ENCODE measurements around the gene DISP2. TPM values are rescaled to one million over a fixed set of nuclear protein-coding genes. Genes with fewer than 3 reads are reported as not detected.

Gene DISP2
- total RNA-seq, 1 donor from 2014 or later = 3.5 TPM

- no peak for DNase-seq (ENCODE audit: low spot score)
Measured at GRCh38 chr15:40388941-40389823, 31.2 kb downstream of the DISP2 start.

GRCh38 chr15:40389824-40390595 lies 32.0 kb downstream of the DISP2 start:
- DNase-seq (ENCODE audit: low spot score) = no peak

- no peak for DNase-seq (ENCODE audit: low spot score)
Measured at GRCh38 chr15:40392986-40393948, 35.2 kb downstream of the DISP2 start.

GRCh38 chr15:40397688-40398412 lies 39.8 kb downstream of the DISP2 start:
- DNase-seq (ENCODE audit: low spot score) = no peak

GRCh38 chr15:40398413-40398873 lies 40.4 kb downstream of the DISP2 start:
- peak; percentile 25 for DNase-seq (ENCODE audit: low spot score)

- no peak for DNase-seq (ENCODE audit: low spot score)
Measured at GRCh38 chr15:40399370-40399769, 41.4 kb downstream of the DISP2 start.

- DNase-seq (ENCODE audit: low spot score) = peak; percentile 97
Measured at GRCh38 chr15:40405501-40406381, 47.7 kb downstream of the DISP2 start, which contains the start of gene IVD. TSS of gene IVD (plus strand) at chr15:40405795. CDS start at chr15:40405828, 33 bp downstream.

- no peak for DNase-seq (ENCODE audit: low spot score)
Measured at GRCh38 chr15:40407330-40407990, 49.4 kb downstream of the DISP2 start.

GRCh38 chr15:40409366-40409765 lies 51.3 kb downstream of the DISP2 start:
- no peak for DNase-seq (ENCODE audit: low spot score)

- no peak for DNase-seq (ENCODE audit: low spot score)
Measured at GRCh38 chr15:40410476-40410875, 52.5 kb downstream of the DISP2 start.

GRCh38 chr15:40412095-40412759 lies 54.2 kb downstream of the DISP2 start:
- DNase-seq (ENCODE audit: low spot score) = peak; percentile 83

- DNase-seq (ENCODE audit: low spot score) = no peak
Measured at GRCh38 chr15:40413036-40413435, 55.0 kb downstream of the DISP2 start.

GRCh38 chr15:40414816-40415215 lies 56.8 kb downstream of the DISP2 start:
- DNase-seq (ENCODE audit: low spot score) = no peak

GRCh38 chr15:40415226-40415625 lies 57.2 kb downstream of the DISP2 start:
- DNase-seq (ENCODE audit: low spot score) = no peak

GRCh38 chr15:40416056-40416455 lies 58.0 kb downstream of the DISP2 start:
- DNase-seq (ENCODE audit: low spot score) = no peak

- no peak for DNase-seq (ENCODE audit: low spot score)
Measured at GRCh38 chr15:40418126-40418525, 60.1 kb downstream of the DISP2 start.

- no peak for DNase-seq (ENCODE audit: low spot score)
Measured at GRCh38 chr15:40420071-40420713, 62.2 kb downstream of the DISP2 start.

GRCh38 chr15:40420793-40421192 lies 62.8 kb downstream of the DISP2 start:
- peak; percentile 86 for DNase-seq (ENCODE audit: low spot score)
